Left lung (tissue), 14 donors: ENCODE results near the gene TAF12. TPM values are rescaled to one million over a fixed set of nuclear protein-coding genes. Genes with fewer than 3 reads are reported as not detected.
A peak's percentile ranks its signal among the peaks of the same experiment; 100 is the strongest.
"Not testable (repeated sequence)": the region's sequence is repeated elsewhere in the genome, so short reads cannot be mapped to it uniquely, and the experiment has no call there.

Experiments
- ATAC-seq: fragments of 200-7000 bp; cut with Tn5 transposase; one replicate; pipeline ENCODE4 v1.9.1; 2020; ENCODE audit warnings: moderate library complexity
- DNase-seq, 4 donors: peaks; one replicate each; pipeline ENCODE4 v3.0.0-alpha.2; 2013 to 2020
- H3K27ac ChIP-seq, 2 donors: fragments of 200-600 bp; sonication (generic) in 1 of 2; one replicate each; pipeline versions ENCODE4 v1.5.0 to v1.8.0; 2020 to 2021
- H3K27me3 ChIP-seq, 2 donors: fragments of 200-600 bp; sonication (generic) in 1 of 2; one replicate each; pipeline versions ENCODE4 v1.5.0 to v1.8.0; 2020 to 2021
- H3K36me3 ChIP-seq, 2 donors: fragments of 200-600 bp; sonication (generic) in 1 of 2; one replicate each; pipeline versions ENCODE4 v1.5.0 to v1.8.0; 2020 to 2021
- H3K4me1 ChIP-seq, 2 donors: fragments of 200-600 bp; one replicate each; pipeline ENCODE4 v1.8.0; 2021
- H3K4me3 ChIP-seq, 2 donors: fragments of 200-600 bp; sonication (generic) in 1 of 2; one replicate each; pipeline versions ENCODE4 v1.5.0 to v1.8.0; 2020 to 2021; ENCODE audit warnings: mild to moderate bottlenecking in 1 of 2
- H3K9me3 ChIP-seq, 2 donors: fragments of 200-600 bp; sonication (generic) in 1 of 2; one replicate each; pipeline versions ENCODE4 v1.5.0 to v1.8.0; 2020 to 2021
- CTCF ChIP-seq, 2 donors: fragments of 200-600 bp; sonication (generic) in 1 of 2; IDR thresholded peaks; one replicate each; pipeline versions ENCODE4 v1.5.0 to v1.8.0; 2021; ENCODE audit warnings: antibody characterized with exemption in 2 of 2
- intact Hi-C, 2 donors: fragments of 100-400 bp; cut with DNase I; formaldehyde crosslinking; loops; one replicate each; pipeline versions ENCODE4 v1.11.2 to v1.14.2; 2022
- long read RNA-seq, 12 donors: library from polyadenylated mRNA in 2 of 12; unstranded in 2 of 12; transcript quantifications; one replicate each; pipeline ENCODE4 v2.0.0 and lab custom pipeline, GENCODE V29; 2019 to 2026
- polyA plus RNA-seq, 6 donors: library from polyadenylated mRNA; unstranded; fragments of 120-200 nt; gene quantifications; one replicate each; pipeline ENCODE4 v1.2.1, GENCODE V29; 2013; ENCODE audit not compliant: insufficient read length in 6 of 6
- total RNA-seq, 2 donors: library from RNA; stranded (reverse); fragmentation: NEBNext Ultra II Directional; extraction: Animal tissue kit (Norgen Biotek cat#: 25700); gene quantifications; one replicate each; pipeline ENCODE4 v1.2.1, GENCODE V29; 2021
- donor health status: DM: no; HTN: yes; CAD: no.
- donor health status: DM: no; HTN: no; CAD: no.

TAF12 gene
- 10 to 100 TPM; 23.2 to 25.2 TPM for total RNA-seq
- polyA plus RNA-seq, result 10 to 100 TPM; 30.0 to 33.2 (median 31.4) TPM
- long read RNA-seq, donor 1, transcript TAF12-202 (6 exons, 1,334 nt), result major isoform, 24 of 30 reads
- long read RNA-seq, donor 1, partial matches to known transcripts, result 5 of 30 reads
- long read RNA-seq, donor 1, other reads (novel, unspliced or antisense), result 0 of 30 reads
- long read RNA-seq, donor 2, transcript TAF12-202 (6 exons, 1,334 nt), result major isoform, 17 of 190 reads
- long read RNA-seq, donor 2, partial matches to known transcripts, result 120 of 190 reads
- long read RNA-seq, donor 2, other reads (novel, unspliced or antisense), result 53 of 190 reads
- long read RNA-seq, donor 3, transcript TAF12-202 (6 exons, 1,334 nt), result major isoform, 12 of 12 reads
- long read RNA-seq, donor 3, partial matches to known transcripts, result 0 of 12 reads
- long read RNA-seq, donor 3, other reads (novel, unspliced or antisense), result 0 of 12 reads
- long read RNA-seq, donor 4, transcript TAF12-202 (6 exons, 1,334 nt), result major isoform, 35 of 40 reads
- long read RNA-seq, donor 4, partial matches to known transcripts, result 1 of 40 reads
- long read RNA-seq, donor 4, other reads (novel, unspliced or antisense), result 3 of 40 reads
- long read RNA-seq, donor 5, transcript TAF12-202 (6 exons, 1,334 nt), result major isoform, 11 of 12 reads
- long read RNA-seq, donor 5, partial matches to known transcripts, result 0 of 12 reads
- long read RNA-seq, donor 5, other reads (novel, unspliced or antisense), result 0 of 12 reads
- long read RNA-seq, donor 6, transcript TAF12-202 (6 exons, 1,334 nt), result major isoform, 24 of 98 reads
- long read RNA-seq, donor 6, partial matches to known transcripts, result 58 of 98 reads
- long read RNA-seq, donor 6, other reads (novel, unspliced or antisense), result 16 of 98 reads
- long read RNA-seq, donor 7, transcript TAF12-202 (6 exons, 1,334 nt), result major isoform, 7 of 7 reads
- long read RNA-seq, donor 7, partial matches to known transcripts, result 0 of 7 reads
- long read RNA-seq, donor 7, other reads (novel, unspliced or antisense), result 0 of 7 reads
- long read RNA-seq, donor 8, transcript TAF12-202 (6 exons, 1,334 nt), result major isoform, 13 of 14 reads
- long read RNA-seq, donor 8, partial matches to known transcripts, result 0 of 14 reads
- long read RNA-seq, donor 8, other reads (novel, unspliced or antisense), result 0 of 14 reads
- long read RNA-seq, donor 9, result 0 reads
- long read RNA-seq, donor 10, transcript TAF12-202 (6 exons, 1,334 nt), result major isoform, 41 of 44 reads
- long read RNA-seq, donor 10, partial matches to known transcripts, result 2 of 44 reads
- long read RNA-seq, donor 10, other reads (novel, unspliced or antisense), result 0 of 44 reads
- long read RNA-seq, donor 11, transcript TAF12-202 (6 exons, 1,334 nt), result major isoform, 15 of 15 reads
- long read RNA-seq, donor 11, partial matches to known transcripts, result 0 of 15 reads
- long read RNA-seq, donor 11, other reads (novel, unspliced or antisense), result 0 of 15 reads
- long read RNA-seq, donor 12, transcript TAF12-202 (6 exons, 1,334 nt), result major isoform, 12 of 13 reads
- long read RNA-seq, donor 12, partial matches to known transcripts, result 0 of 13 reads
- long read RNA-seq, donor 12, other reads (novel, unspliced or antisense), result 0 of 13 reads

- DNase-seq (peak; percentile 94 to 98 (median 95)), ATAC-seq (peak; percentile 94)
- peak in 1 of 2 donors; percentile 35 for TF ChIP-seq CTCF (IDR thresholded peaks at IDR 0.05)
- peak within 1 kb of the TSS; percentile 69 to 71 for H3K4me3 ChIP-seq
- no peaks in the 10 kb centered on the region for H3K36me3 ChIP-seq
- peak within 1 kb of the TSS; percentile 90 to 95 for H3K27ac ChIP-seq
- peaks cover 16 to 45% of the 10 kb centered on the region in 2 donors for H3K4me1 ChIP-seq
- H3K9me3 ChIP-seq, result no peaks in the 10 kb centered on the region
- H3K27me3 ChIP-seq, result no peaks in the 10 kb centered on the region
- intact Hi-C loops, result no loop called here
These were observed at the start of gene TAF12 for GRCh38 chr1:28642847-28643635. Gene TAF12 (minus strand): TSS chr1:28643067. CDS start chr1:28622081, 20,986 bp downstream.

- H3K27ac ChIP-seq, H3K9me3 ChIP-seq, DNase-seq, H3K4me3 ChIP-seq, H3K4me1 ChIP-seq, intact Hi-C loops, H3K27me3 ChIP-seq, ATAC-seq: not testable (repeated sequence)
- H3K36me3 ChIP-seq, result peaks cover 0 to 69% of the 10 kb centered on the region in 2 donors
These were observed 48.8 kb upstream of the TAF12 start for GRCh38 chr1:28691627-28692026.

GRCh38 chr1:28684937-28685336, 42.1 kb upstream of the TAF12 start:
- no peaks in the 10 kb centered on the region for H3K27me3 ChIP-seq
- no peak for TF ChIP-seq CTCF (IDR thresholded peaks at IDR 0.05)
- DNase-seq (no peak), ATAC-seq (no peak)
- intact Hi-C loops, result no loop called here
- H3K36me3 ChIP-seq, result peaks cover 0 to 62% of the 10 kb centered on the region in 2 donors
- H3K4me3 ChIP-seq, result no peak overlapping the region
- no peaks in the 10 kb centered on the region for H3K9me3 ChIP-seq
- no peaks in the 10 kb centered on the region for H3K4me1 ChIP-seq
- H3K27ac ChIP-seq, result no peak overlapping the region

GRCh38 chr1:28682840-28683239, 40.0 kb upstream of the TAF12 start:
- DNase-seq (no peak), ATAC-seq (no peak)
- Histone ChIP-seq H3K27me3 (no peaks in the 10 kb centered on the region), H3K4me1 (no peaks in the 10 kb centered on the region), H3K9me3 (no peaks in the 10 kb centered on the region), H3K27ac (no peak overlapping the region), H3K36me3 (peaks cover 0 to 56% of the 10 kb centered on the region in 2 donors), H3K4me3 (no peak overlapping the region)
- intact Hi-C loops, result no loop called here
- TF ChIP-seq CTCF (IDR thresholded peaks at IDR 0.05), result no peak
